Skeletal muscle satellite cell (primary cell): ENCODE measurements around the gene FES.

Source experiments
- H3K27me3 ChIP-seq: 2 replicates; pipeline ENCODE4 v1.7.0; 2013; ENCODE audit warnings: low read length; ENCODE audit not compliant: control insufficient read depth, insufficient read depth
- H3K36me3 ChIP-seq: 2 replicates; pipeline ENCODE4 v1.7.0; 2013; ENCODE audit warnings: mild to moderate bottlenecking, control low read depth, low read length; ENCODE audit not compliant: insufficient read depth
- H3K4me1 ChIP-seq: 2 replicates; pipeline ENCODE4 v1.7.0; 2013; ENCODE audit warnings: low read length; ENCODE audit not compliant: control insufficient read depth, insufficient read depth
- H3K4me2 ChIP-seq: 2 replicates; pipeline ENCODE4 v1.7.0; 2013; ENCODE audit warnings: mild to moderate bottlenecking, low read length
- H3K4me3 ChIP-seq: 2 replicates; pipeline ENCODE4 v1.7.0; 2013; ENCODE audit warnings: low read length
- H3K9ac ChIP-seq: 2 replicates; pipeline ENCODE4 v1.7.0; 2013; ENCODE audit warnings: mild to moderate bottlenecking, low read depth, low read length, moderate library complexity
- H3K9me3 ChIP-seq: replicated peaks from 2 replicates; pipeline ENCODE4 v1.7.0; 2013; ENCODE audit warnings: mild to moderate bottlenecking, control low read depth, low read length

Gene FES

DNA sequence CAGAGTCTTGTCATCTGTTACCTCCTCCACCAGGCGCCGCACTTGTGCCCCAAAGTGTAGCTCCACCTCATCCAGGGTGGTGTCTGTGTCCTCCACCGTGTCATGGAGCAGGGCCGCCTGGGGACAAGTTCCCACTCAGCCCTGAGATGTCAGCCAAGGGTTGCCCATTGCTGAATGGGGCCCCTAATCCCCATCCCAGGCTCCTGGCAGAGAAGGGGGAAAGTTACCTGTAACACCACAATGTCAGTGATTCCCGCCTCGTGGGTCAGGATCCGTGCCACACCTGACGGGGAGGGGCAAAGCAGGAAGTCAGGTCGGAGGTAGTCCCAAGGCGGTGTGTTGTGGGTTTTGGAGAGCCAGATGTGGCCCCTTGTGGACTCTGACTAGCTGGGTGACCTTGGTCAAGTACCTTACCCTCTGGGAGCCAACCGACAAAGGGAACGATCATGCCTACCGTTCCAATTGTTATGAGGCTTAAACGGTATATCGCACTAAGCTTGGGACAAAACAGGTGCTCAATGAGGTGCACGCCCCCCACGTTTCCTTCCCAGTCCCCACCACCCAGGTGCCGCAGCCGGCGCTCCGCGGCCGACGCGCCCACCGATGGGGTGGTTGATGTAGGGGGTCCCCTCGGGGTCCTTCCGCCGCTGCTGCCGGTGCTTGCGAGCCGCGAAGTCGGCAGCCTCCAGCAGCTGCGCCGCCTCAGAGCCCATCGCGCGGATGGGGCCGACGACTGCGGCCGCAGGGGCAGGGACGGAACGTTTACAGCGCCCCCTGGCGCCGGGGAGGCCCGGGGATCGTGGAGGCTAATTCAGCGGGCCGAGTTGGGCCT lies 47.7 kb downstream of the FES start, which contains the start of gene HDDC3:
HDDC3 (minus strand) TSS at position 722 of the 832 bp plus-strand sequence; CDS start at position 713, 9 bp downstream.
- Histone ChIP-seq H3K27me3 (no peaks in the 10 kb centered on the region), H3K4me2 (peak within 1 kb of the TSS; percentile 100), H3K9ac (peak within 1 kb of the TSS; percentile 88), H3K4me1 (peaks cover 49% of the 10 kb centered on the region), H3K36me3 (peaks cover 5% of the 10 kb centered on the region), H3K9me3 (no peaks in the 10 kb centered on the region), H3K4me3 (peak within 1 kb of the TSS; percentile 94)

DNA sequence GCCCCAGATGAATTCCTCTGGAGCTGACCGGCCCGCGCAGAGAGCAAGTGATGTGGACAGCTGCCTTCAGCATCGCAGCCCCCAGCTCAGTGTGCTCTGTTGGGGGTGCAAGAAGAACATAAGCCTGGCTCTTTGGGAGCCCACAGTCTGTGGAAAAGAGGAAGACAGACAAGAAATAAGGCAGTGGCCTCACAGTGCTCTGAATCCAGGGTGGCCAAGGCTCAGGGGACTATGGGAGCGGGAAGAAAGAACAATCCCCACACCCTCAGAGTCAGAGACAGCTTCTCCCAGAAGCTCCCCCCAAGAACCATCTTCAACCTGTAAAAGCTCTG lies 48.3 kb downstream of the FES start:
- H3K9ac ChIP-seq, result peak overlapping the region; percentile 88

GRCh38 chr15:90933301-90933700 lies 49.0 kb downstream of the FES start:
- Histone ChIP-seq H3K36me3 (peaks cover 7% of the 10 kb centered on the region), H3K4me1 (peaks cover 49% of the 10 kb centered on the region), H3K9ac (no peak overlapping the region), H3K27me3 (no peaks in the 10 kb centered on the region), H3K4me3 (no peak overlapping the region), H3K9me3 (no peaks in the 10 kb centered on the region), H3K4me2 (no peak overlapping the region)

More for the DNA sequence above, 48.3 kb downstream of the FES start:
- peak overlapping the region; percentile 94 for H3K4me3 ChIP-seq
- H3K9me3 ChIP-seq, result no peaks in the 10 kb centered on the region
- no peaks in the 10 kb centered on the region for H3K27me3 ChIP-seq
- H3K4me2 ChIP-seq, result peak overlapping the region; percentile 100
- H3K36me3 ChIP-seq, result peaks cover 5% of the 10 kb centered on the region
- H3K4me1 ChIP-seq, result peaks cover 49% of the 10 kb centered on the region

GRCh38 chr15:90934256-90934948 lies 50.1 kb downstream of the FES start:
- peaks cover 47% of the 10 kb centered on the region for H3K4me1 ChIP-seq

GRCh38 chr15:90934949-90935751 lies 50.8 kb downstream of the FES start, which contains the start of gene UNC45A:
Gene UNC45A (plus strand): TSS chr15:90935285. CDS start chr15:90935325, 40 bp downstream.
- peak within 1 kb of the TSS; percentile 90 for H3K4me3 ChIP-seq
- peaks cover 44% of the 10 kb centered on the region for H3K4me1 ChIP-seq
- H3K27me3 ChIP-seq, result no peaks in the 10 kb centered on the region
- no peaks in the 10 kb centered on the region for H3K9me3 ChIP-seq
- H3K4me2 ChIP-seq, result peak within 1 kb of the TSS; percentile 97
- H3K36me3 ChIP-seq, result peaks cover 21% of the 10 kb centered on the region
- H3K9ac ChIP-seq, result peak within 1 kb of the TSS; percentile 94

More at GRCh38 chr15:90934256-90934948, 50.1 kb downstream of the FES start:
- H3K36me3 ChIP-seq, result peaks cover 14% of the 10 kb centered on the region
- H3K9me3 ChIP-seq, result no peaks in the 10 kb centered on the region
- peak overlapping the region; percentile 97 for H3K4me2 ChIP-seq
- H3K27me3 ChIP-seq, result no peaks in the 10 kb centered on the region
- H3K9ac ChIP-seq, result peak overlapping the region; percentile 94
- H3K4me3 ChIP-seq, result peak overlapping the region; percentile 90

GRCh38 chr15:90936823-90937222 lies 52.5 kb downstream of the FES start:
- peak overlapping the region; percentile 94 for H3K9ac ChIP-seq
- no peak overlapping the region for H3K4me3 ChIP-seq
- no peaks in the 10 kb centered on the region for H3K27me3 ChIP-seq
- peaks cover 34% of the 10 kb centered on the region for H3K36me3 ChIP-seq
- H3K9me3 ChIP-seq, result no peaks in the 10 kb centered on the region
- H3K4me1 ChIP-seq, result peaks cover 29% of the 10 kb centered on the region
- H3K4me2 ChIP-seq, result peak overlapping the region; percentile 97

DNA sequence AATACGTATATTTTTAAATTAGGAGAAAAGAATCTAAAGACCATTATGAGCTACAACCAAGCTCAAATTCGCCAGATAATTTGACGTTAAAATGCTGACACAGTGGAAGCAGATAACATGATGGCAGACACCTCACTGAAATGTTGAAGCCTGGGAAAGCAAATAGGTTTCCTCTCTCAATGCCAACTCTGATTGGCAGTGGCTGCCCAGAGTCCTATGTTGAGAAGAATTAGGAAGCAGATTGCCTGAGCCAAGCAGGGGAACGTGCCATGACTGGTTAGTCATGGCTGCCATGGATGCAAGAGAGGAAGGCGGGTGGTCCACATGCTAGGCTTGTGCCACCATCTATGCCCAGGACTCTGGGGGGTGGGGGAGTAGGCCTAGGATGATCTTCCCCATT lies 54.0 kb downstream of the FES start:
- Histone ChIP-seq H3K36me3 (peaks cover 48% of the 10 kb centered on the region), H3K4me2 (no peak overlapping the region), H3K27me3 (no peaks in the 10 kb centered on the region)

GRCh38 chr15:90939756-90940155 lies 55.5 kb downstream of the FES start:
- H3K36me3 ChIP-seq, result peaks cover 55% of the 10 kb centered on the region

More for the DNA sequence above, 54.0 kb downstream of the FES start:
- Histone ChIP-seq H3K4me3 (no peak overlapping the region), H3K9me3 (no peaks in the 10 kb centered on the region), H3K9ac (no peak overlapping the region), H3K4me1 (peaks cover 23% of the 10 kb centered on the region)

GRCh38 chr15:90941038-90941437 lies 56.7 kb downstream of the FES start:
- Histone ChIP-seq H3K9me3 (no peaks in the 10 kb centered on the region), H3K36me3 (peaks cover 60% of the 10 kb centered on the region), H3K4me2 (no peak overlapping the region), H3K9ac (no peak overlapping the region), H3K27me3 (no peaks in the 10 kb centered on the region), H3K4me3 (no peak overlapping the region), H3K4me1 (peaks cover 10% of the 10 kb centered on the region)

More at GRCh38 chr15:90939756-90940155, 55.5 kb downstream of the FES start:
- Histone ChIP-seq H3K27me3 (no peaks in the 10 kb centered on the region), H3K4me3 (no peak overlapping the region), H3K9ac (no peak overlapping the region), H3K4me1 (peaks cover 16% of the 10 kb centered on the region), H3K4me2 (no peak overlapping the region), H3K9me3 (no peaks in the 10 kb centered on the region)

- Histone ChIP-seq H3K4me1 (no peaks in the 10 kb centered on the region), H3K4me2 (no peak overlapping the region), H3K27me3 (no peaks in the 10 kb centered on the region), H3K9me3 (no peaks in the 10 kb centered on the region), H3K36me3 (peaks cover 69% of the 10 kb centered on the region), H3K4me3 (no peak overlapping the region), H3K9ac (no peak overlapping the region)
Observed at GRCh38 chr15:90942354-90943120, 58.2 kb downstream of the FES start.
